Bronchial epithelial cell (primary cell): ENCODE data around the gene CBX6. TPM values are rescaled to one million over a fixed set of nuclear protein-coding genes. Genes with fewer than 3 reads are reported as not detected.

ENCODE experiments used
- DNase-seq: peaks from one replicate; pipeline ENCODE4 v3.0.0-alpha.2; 2010; ENCODE audit warnings: low read depth
- FAIRE-seq: peaks from 2 replicates; lab custom pipeline; 2011; peaks lifted over from hg19 to GRCh38; lab: Jason Lieb, UNC
- H3K27me3 ChIP-seq: 2 replicates; pipeline ENCODE4 v1.5.1; 2011; ENCODE audit warnings: low read length; ENCODE audit not compliant: control insufficient read depth, insufficient read depth
- H3K36me3 ChIP-seq: 2 replicates; pipeline ENCODE4 v1.5.1; 2011; ENCODE audit warnings: low read length; ENCODE audit not compliant: control insufficient read depth, insufficient read depth
- H3K4me3 ChIP-seq: 2 replicates; pipeline ENCODE4 v1.5.1; 2011; ENCODE audit warnings: mild to moderate bottlenecking, low read depth, low read length, control low read depth
- CTCF ChIP-seq: IDR thresholded peaks from 2 replicates; pipeline ENCODE4 v1.5.1; 2011; ENCODE audit warnings: mild to moderate bottlenecking, moderate library complexity, low read length, control low read depth, inconsistent platforms; ENCODE audit not compliant: insufficient read depth, severe bottlenecking
- total RNA-seq: library from RNA; depleted of rRNA; stranded (reverse); fragments of >200 nt; gene quantifications from 2 replicates; pipeline ENCODE4 v1.2.1, GENCODE V29; 2014

The CBX6 gene
- total RNA-seq, 1 donor from 2014 or later: 6.8 TPM

- Histone ChIP-seq H3K27me3 (no peaks in the 10 kb centered on the region), H3K36me3 (no peaks in the 10 kb centered on the region), H3K4me3 (no peak overlapping the region)
- no peak for TF ChIP-seq CTCF
- FAIRE-seq (no peak), DNase-seq (no peak)
Observed at GRCh38 chr22:38866024-38866398, 6.0 kb downstream of the CBX6 start.

- H3K4me3 ChIP-seq: no peak overlapping the region
- FAIRE-seq: no peak
- peaks cover 2% of the 10 kb centered on the region for H3K27me3 ChIP-seq
- no peak for DNase-seq
- no peaks in the 10 kb centered on the region for H3K36me3 ChIP-seq
- no peak for TF ChIP-seq CTCF
Observed at GRCh38 chr22:38865201-38866023, 6.6 kb downstream of the CBX6 start.

GRCh38 chr22:38864361-38865191, 7.4 kb downstream of the CBX6 start:
- no peak overlapping the region for H3K4me3 ChIP-seq
- no peak for TF ChIP-seq CTCF
- H3K27me3 ChIP-seq: peaks cover 3% of the 10 kb centered on the region
- H3K36me3 ChIP-seq: no peaks in the 10 kb centered on the region
- DNase-seq (no peak), FAIRE-seq (no peak)

- Histone ChIP-seq H3K27me3 (peaks cover 3% of the 10 kb centered on the region), H3K36me3 (no peaks in the 10 kb centered on the region), H3K4me3 (no peak overlapping the region)
- FAIRE-seq (no peak), DNase-seq (no peak)
- no peak for TF ChIP-seq CTCF
Observed at GRCh38 chr22:38863531-38864131, 8.4 kb downstream of the CBX6 start.

GRCh38 chr22:38862375-38863329, 9.4 kb downstream of the CBX6 start:
- DNase-seq (no peak), FAIRE-seq (no peak)
- H3K4me3 ChIP-seq: no peak overlapping the region
- no peak for TF ChIP-seq CTCF
- peaks cover 7% of the 10 kb centered on the region for H3K27me3 ChIP-seq
- H3K36me3 ChIP-seq: no peaks in the 10 kb centered on the region
